AG10803 (cell line): ENCODE measurements around the gene MYOCD.

Source experiments
- DNase-seq: peaks from one replicate; pipeline ENCODE4 v3.0.0; 2010; ENCODE audit warnings: low read depth
- H3K4me3 ChIP-seq: 2 replicates; pipeline ENCODE4 v1.5.1; 2011; ENCODE audit warnings: mild to moderate bottlenecking, low read length, control low read depth
- TF ChIP-seq, protein P1 (sequence below): conservative IDR thresholded peaks from 2 replicates; pipeline ENCODE4 v1.5.1; 2011; ENCODE audit warnings: mild to moderate bottlenecking, low read length, control low read depth, inconsistent platforms

MYOCD gene

DNA sequence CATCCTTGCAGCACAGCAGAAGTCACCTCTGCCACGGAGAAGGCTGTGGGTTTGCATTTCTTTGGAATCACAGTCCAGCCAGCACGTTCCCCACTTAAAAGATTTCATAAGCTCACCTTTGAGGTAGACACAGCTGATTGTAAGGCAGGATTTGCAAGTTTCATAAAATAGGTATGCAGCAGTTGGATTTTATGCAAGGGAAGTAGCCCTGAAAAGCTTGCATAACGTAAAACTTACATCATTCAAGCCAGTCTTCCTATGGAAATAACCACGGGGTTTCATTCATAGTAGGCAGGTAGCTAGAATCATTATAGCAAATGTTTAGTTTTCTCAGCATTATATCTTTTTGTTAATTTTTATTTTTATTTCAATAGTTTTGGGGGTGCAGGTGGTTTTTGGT lies 73.8 kb downstream of the MYOCD start:
- TF ChIP-seq, protein P1, sequence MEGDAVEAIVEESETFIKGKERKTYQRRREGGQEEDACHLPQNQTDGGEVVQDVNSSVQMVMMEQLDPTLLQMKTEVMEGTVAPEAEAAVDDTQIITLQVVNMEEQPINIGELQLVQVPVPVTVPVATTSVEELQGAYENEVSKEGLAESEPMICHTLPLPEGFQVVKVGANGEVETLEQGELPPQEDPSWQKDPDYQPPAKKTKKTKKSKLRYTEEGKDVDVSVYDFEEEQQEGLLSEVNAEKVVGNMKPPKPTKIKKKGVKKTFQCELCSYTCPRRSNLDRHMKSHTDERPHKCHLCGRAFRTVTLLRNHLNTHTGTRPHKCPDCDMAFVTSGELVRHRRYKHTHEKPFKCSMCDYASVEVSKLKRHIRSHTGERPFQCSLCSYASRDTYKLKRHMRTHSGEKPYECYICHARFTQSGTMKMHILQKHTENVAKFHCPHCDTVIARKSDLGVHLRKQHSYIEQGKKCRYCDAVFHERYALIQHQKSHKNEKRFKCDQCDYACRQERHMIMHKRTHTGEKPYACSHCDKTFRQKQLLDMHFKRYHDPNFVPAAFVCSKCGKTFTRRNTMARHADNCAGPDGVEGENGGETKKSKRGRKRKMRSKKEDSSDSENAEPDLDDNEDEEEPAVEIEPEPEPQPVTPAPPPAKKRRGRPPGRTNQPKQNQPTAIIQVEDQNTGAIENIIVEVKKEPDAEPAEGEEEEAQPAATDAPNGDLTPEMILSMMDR = no peak
- no peak for DNase-seq
- H3K4me3 ChIP-seq = no peak overlapping the region

DNA sequence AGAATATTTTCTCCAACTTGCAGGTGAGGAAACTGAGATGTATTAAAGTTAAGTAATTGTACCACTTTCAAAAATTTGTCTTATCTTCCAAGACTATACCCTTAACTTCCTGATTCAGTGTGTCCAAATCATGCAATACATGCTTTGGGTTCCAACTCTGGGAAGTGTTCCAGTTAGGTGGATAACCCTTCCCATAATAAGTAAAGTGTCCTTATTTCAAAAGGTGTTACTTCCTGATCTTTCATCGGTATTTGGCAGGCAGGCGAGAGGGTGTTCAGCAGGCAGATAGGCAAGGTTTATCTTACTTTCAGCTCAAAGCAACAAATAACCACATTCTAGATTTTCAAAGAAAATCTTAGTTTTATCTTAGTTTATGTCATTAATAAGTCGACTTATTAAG lies 77.4 kb downstream of the MYOCD start:
- TF ChIP-seq, protein P1 = no peak
- H3K4me3 ChIP-seq = no peak overlapping the region
- no peak for DNase-seq

DNA sequence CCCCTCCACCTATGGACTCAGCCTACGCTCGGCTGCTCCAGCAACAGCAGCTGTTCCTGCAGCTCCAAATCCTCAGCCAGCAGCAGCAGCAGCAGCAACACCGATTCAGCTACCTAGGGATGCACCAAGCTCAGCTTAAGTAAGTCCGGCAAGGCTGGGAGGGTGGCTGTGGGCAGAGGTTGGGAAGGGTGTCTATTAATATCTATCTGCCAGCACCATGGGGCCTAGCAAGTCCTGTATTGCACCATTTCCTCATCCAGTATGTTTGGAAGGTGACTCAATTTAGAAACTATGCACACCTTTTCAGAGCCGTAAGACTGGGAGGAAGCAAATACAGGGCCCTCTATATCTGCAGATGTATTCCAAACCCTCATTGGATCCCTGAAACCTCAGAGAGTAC lies 78.6 kb downstream of the MYOCD start:
- TF ChIP-seq, protein P1 = no peak
- peak; percentile 19 for DNase-seq
- no peak overlapping the region for H3K4me3 ChIP-seq

- no peak for DNase-seq
- H3K4me3 ChIP-seq = no peak overlapping the region
- TF ChIP-seq, protein P1 = no peak
These were observed 79.1 kb downstream of the MYOCD start for GRCh38 chr17:12744786-12745185.

GRCh38 chr17:12745486-12745885 lies 79.8 kb downstream of the MYOCD start:
- no peak for DNase-seq
- TF ChIP-seq, protein P1 = no peak
- no peak overlapping the region for H3K4me3 ChIP-seq

DNA sequence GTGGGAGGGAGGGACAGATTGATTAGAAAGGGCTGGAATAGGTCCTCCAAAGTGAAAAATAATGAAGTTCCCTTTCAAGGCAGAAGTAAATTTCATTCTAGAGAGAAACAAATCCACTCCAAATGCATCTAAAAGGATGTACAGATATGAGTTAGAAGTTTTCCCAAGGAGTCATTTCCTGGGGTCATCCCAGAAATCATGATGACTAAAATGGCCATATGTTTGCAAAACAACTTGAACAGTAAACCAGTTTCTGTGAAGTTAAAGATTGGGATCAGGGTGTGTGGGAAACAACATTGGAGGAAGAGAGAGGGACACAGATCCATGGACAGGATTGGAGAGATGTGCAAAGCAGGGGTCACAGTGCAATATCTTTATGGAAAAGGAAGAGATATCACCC lies 91.1 kb downstream of the MYOCD start:
- TF ChIP-seq, protein P1 = no peak
- peak; percentile 15 for DNase-seq
- no peak overlapping the region for H3K4me3 ChIP-seq

- H3K4me3 ChIP-seq = no peak overlapping the region
- no peak for DNase-seq
- TF ChIP-seq, protein P1 = no peak
These were observed 93.4 kb downstream of the MYOCD start for GRCh38 chr17:12759090-12759489.
